ENCODE measurements around the gene KRT9.
"Not testable (repeated sequence)": the region's sequence is repeated elsewhere in the genome, so short reads cannot be mapped to it uniquely, and the experiment has no call there.

Gene KRT9

DNA sequence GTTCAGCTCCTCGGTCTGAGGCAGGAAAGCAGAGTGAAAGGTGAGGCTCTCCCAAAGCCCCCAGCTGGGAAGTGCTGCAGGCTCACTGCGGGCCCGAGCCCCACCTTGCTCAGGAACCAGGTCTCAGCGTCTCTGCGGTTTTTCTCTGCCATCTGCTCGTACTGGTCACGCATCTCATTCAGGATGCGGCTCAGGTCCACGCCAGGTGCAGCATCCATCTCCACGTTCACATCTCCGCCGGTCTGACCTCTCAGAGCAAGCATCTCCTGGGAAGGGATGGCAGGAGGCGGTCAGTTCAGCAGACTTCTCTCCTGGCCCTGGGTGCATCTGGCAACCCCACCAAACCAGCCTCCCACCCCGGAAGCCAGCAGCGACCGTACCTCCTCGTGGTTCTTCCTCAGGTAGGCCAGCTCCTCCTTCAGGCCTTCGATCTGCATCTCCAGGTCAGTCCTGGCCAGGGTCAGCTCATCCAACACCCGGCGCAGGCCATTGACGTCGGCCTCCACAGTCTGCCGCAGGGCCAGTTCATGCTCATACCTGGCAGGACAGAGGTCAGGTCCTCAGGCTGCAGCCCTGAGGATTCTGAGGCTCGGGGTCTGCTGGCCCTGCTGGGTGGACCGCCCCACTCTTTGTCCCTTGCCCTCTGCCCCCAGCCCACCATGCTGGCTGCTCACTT lies 39.2 kb upstream of the KRT9 start:
- TF ChIP-seq, protein P1, sequence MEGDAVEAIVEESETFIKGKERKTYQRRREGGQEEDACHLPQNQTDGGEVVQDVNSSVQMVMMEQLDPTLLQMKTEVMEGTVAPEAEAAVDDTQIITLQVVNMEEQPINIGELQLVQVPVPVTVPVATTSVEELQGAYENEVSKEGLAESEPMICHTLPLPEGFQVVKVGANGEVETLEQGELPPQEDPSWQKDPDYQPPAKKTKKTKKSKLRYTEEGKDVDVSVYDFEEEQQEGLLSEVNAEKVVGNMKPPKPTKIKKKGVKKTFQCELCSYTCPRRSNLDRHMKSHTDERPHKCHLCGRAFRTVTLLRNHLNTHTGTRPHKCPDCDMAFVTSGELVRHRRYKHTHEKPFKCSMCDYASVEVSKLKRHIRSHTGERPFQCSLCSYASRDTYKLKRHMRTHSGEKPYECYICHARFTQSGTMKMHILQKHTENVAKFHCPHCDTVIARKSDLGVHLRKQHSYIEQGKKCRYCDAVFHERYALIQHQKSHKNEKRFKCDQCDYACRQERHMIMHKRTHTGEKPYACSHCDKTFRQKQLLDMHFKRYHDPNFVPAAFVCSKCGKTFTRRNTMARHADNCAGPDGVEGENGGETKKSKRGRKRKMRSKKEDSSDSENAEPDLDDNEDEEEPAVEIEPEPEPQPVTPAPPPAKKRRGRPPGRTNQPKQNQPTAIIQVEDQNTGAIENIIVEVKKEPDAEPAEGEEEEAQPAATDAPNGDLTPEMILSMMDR (IDR thresholded peaks at IDR 0.05; ENCODE audit: borderline replicate concordance, insufficient read depth, low read depth, low read length): no peak
- H3K4me3 ChIP-seq (ENCODE audit: low read depth, low read length): no peak overlapping the region

GRCh38 chr17:41610061-41610517 lies 38.2 kb upstream of the KRT9 start:
- H3K4me3 ChIP-seq (ENCODE audit: low read depth, low read length): not testable (repeated sequence)

DNA sequence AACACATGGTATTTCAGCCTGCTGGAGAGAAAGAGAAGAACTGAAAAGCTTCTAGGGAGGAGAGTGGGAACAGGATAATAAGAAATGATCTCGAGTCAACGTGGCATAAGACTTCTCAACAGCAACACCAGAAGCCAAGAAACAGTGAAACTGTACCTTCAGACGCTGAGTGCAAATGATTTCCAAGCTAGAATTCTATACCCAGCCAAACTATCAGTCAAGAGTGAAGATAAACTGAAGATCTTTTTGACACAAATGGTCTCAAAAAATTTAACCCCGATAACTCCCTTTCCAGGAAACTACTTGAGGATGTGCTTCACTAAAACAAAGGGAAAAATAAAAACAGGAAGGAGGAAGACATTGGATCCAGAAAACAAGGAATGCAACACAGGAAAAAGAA lies 35.1 kb upstream of the KRT9 start:
- not testable (repeated sequence) for H3K4me3 ChIP-seq (ENCODE audit: low read depth, low read length)

DNA sequence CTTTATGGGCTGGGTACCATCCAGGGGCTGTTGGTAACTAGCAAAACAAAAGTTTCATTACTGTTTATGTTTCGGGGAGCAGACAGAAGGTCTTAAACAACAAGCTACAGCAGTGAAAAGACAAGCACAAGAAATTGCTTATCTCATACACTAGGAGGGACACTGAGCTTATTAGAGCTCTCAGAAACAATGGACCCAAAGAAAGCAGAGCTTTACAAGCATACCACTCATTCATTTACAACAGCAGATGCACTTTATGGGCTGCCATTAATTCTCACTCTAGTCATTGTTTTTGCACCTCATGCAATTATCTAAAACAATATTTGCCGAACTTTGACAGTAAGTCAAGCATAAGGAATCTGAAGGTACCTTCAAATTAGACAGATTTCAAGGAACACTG lies 30.7 kb upstream of the KRT9 start:
- TF ChIP-seq, protein P1 (IDR thresholded peaks at IDR 0.05; ENCODE audit: borderline replicate concordance, insufficient read depth, low read depth, low read length): no peak
- no peak overlapping the region for H3K4me3 ChIP-seq (ENCODE audit: low read depth, low read length)

GRCh38 chr17:41600318-41600717 lies 28.5 kb upstream of the KRT9 start:
- TF ChIP-seq, protein P1 (IDR thresholded peaks at IDR 0.05; ENCODE audit: borderline replicate concordance, insufficient read depth, low read depth, low read length): no peak
- H3K4me3 ChIP-seq (ENCODE audit: low read depth, low read length): no peak overlapping the region

DNA sequence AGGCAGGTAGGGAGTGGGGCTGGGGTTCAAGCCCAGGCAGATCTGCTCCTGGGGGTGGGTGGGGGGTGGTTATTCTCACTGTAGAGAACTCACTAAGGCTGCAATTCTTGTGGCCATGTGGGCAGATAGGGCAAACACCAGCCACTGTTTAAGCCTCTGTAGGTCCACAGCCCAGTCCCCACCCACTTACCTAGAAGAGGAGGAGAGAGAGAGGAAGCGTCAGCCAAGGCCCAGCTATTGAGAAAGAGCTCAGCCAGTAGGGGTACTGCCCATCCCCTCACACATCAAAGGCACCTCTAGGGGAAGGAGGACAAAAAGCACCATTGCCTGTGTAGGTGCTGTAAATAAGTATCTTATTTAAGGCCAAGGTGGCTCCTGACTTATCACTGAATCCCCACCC lies 27.8 kb upstream of the KRT9 start:
- TF ChIP-seq, protein P1 (IDR thresholded peaks at IDR 0.05; ENCODE audit: borderline replicate concordance, insufficient read depth, low read depth, low read length): no peak
- no peak overlapping the region for H3K4me3 ChIP-seq (ENCODE audit: low read depth, low read length)

GRCh38 chr17:41595585-41595984 lies 23.7 kb upstream of the KRT9 start:
- TF ChIP-seq, protein P1 (IDR thresholded peaks at IDR 0.05; ENCODE audit: borderline replicate concordance, insufficient read depth, low read depth, low read length): no peak
- H3K4me3 ChIP-seq (ENCODE audit: low read depth, low read length): no peak overlapping the region

- H3K4me3 ChIP-seq (ENCODE audit: low read depth, low read length): no peak overlapping the region
- TF ChIP-seq, protein P1 (IDR thresholded peaks at IDR 0.05; ENCODE audit: borderline replicate concordance, insufficient read depth, low read depth, low read length): no peak
These were observed 22.6 kb upstream of the KRT9 start for GRCh38 chr17:41594363-41594915.

All from GM12875 (cell line).